HG02884 (cell line): ENCODE data around the gene DSG4.
"Not testable (repeated sequence)": the region's sequence is repeated elsewhere in the genome, so short reads cannot be mapped to it uniquely, and the experiment has no call there.

Experiments
- ATAC-seq: cut with Tn5 transposase; IDR thresholded peaks from one replicate; pipeline ENCODE4 v1.9.1; 2021; ENCODE audit warnings: mild to moderate bottlenecking, moderate library complexity; ENCODE audit not compliant: unreplicated experiment

Gene DSG4, protein sequence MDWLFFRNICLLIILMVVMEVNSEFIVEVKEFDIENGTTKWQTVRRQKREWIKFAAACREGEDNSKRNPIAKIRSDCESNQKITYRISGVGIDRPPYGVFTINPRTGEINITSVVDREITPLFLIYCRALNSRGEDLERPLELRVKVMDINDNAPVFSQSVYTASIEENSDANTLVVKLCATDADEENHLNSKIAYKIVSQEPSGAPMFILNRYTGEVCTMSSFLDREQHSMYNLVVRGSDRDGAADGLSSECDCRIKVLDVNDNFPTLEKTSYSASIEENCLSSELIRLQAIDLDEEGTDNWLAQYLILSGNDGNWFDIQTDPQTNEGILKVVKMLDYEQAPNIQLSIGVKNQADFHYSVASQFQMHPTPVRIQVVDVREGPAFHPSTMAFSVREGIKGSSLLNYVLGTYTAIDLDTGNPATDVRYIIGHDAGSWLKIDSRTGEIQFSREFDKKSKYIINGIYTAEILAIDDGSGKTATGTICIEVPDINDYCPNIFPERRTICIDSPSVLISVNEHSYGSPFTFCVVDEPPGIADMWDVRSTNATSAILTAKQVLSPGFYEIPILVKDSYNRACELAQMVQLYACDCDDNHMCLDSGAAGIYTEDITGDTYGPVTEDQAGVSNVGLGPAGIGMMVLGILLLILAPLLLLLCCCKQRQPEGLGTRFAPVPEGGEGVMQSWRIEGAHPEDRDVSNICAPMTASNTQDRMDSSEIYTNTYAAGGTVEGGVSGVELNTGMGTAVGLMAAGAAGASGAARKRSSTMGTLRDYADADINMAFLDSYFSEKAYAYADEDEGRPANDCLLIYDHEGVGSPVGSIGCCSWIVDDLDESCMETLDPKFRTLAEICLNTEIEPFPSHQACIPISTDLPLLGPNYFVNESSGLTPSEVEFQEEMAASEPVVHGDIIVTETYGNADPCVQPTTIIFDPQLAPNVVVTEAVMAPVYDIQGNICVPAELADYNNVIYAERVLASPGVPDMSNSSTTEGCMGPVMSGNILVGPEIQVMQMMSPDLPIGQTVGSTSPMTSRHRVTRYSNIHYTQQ

GRCh38 chr18:31376477-31376876 is at the start of gene DSG4:
Gene DSG4 (plus strand): TSS chr18:31376777. CDS start chr18:31376912, 135 bp downstream.
- ATAC-seq: no peak

GRCh38 chr18:31329787-31330438 is 46.7 kb upstream of the DSG4 start:
- no peak for ATAC-seq

DNA sequence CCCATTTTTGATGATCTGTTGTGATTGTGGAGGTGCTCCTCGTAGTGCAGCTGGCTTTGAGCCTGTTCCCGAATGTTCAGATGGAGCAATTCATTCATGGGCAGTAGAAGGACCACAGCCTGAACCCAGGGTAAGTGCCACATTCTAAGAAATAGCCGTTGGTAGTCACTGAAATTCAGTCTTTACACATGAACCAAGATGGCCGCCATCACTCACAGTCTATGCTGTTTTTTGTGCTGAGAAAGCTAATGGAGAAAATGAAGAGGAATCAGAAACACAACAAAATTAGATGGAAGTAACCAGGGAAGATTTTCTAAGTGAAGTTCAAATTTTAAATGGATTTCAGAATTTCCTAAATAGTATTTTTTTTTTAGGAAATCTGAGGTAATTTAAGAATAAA is 33.1 kb upstream of the DSG4 start:
- no peak for ATAC-seq

- not testable (repeated sequence) for ATAC-seq
Measured at GRCh38 chr18:31353336-31353735, 23.2 kb upstream of the DSG4 start.

DNA sequence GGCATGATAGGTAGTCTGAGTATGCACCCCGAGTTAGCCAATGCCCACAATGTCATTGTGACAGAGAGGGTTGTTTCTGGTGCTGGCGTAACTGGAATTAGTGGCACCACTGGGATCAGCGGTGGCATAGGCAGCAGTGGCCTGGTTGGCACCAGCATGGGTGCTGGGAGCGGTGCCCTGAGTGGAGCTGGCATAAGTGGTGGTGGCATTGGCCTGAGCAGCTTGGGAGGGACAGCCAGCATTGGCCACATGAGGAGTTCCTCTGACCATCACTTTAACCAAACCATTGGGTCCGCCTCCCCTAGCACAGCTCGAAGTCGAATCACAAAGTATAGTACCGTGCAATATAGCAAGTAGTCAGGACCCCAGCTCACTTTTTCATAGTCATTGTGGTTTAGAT is 21.6 kb upstream of the DSG4 start:
- no peak for ATAC-seq

- ATAC-seq: no peak
Measured at GRCh38 chr18:31356025-31356424, 20.6 kb upstream of the DSG4 start.

- no peak for ATAC-seq
Measured at GRCh38 chr18:31364190-31364589, 12.4 kb upstream of the DSG4 start.

DNA sequence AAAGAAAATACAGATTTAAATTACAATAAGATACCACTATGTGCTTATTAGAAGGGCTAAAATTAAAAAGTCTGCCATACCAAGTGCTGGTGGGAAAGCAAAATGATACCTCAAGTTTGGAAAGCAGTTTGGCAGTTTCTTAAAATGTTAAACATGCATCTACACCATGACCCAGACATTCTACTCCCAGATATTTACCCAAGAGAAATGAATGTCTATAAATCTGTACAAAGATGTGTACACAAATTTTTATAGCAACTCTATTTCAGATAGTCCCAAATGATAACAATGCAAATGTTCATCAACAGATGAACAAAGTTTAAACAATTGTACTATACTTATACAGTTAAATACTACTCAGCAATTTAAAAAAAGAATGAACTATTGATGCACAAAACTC is 7.1 kb upstream of the DSG4 start:
- no peak for ATAC-seq

GRCh38 chr18:31371989-31372388 is 4.6 kb upstream of the DSG4 start:
- ATAC-seq: no peak

GRCh38 chr18:31373641-31374040 is 2.9 kb upstream of the DSG4 start:
- ATAC-seq: no peak

- ATAC-seq: no peak
Measured at GRCh38 chr18:31380912-31381311, 4.3 kb downstream of the DSG4 start.

DNA sequence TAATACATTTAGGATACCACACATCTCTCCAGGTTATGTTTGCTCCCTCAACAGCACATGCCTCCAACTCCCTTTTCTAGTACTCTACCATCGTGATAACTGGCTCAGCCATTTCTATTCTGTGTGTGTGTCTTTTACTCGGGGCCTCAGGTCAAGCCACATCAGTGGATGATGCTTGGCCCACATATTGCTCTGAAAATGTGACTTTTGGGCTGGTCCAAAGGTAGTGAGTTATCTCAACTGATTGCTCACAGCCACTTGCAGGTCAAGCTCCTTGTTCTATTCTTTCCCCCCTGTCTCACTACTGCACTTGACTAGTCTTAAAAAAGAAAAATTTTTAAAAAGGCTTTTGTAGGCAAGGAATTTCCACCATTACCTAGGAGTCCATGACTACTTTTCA is 5.5 kb downstream of the DSG4 start:
- ATAC-seq: no peak

GRCh38 chr18:31386741-31387140 is 10.2 kb downstream of the DSG4 start:
- ATAC-seq: no peak

GRCh38 chr18:31393286-31393685 is 16.7 kb downstream of the DSG4 start:
- ATAC-seq: no peak

- no peak for ATAC-seq
Measured at GRCh38 chr18:31396796-31397612, 20.4 kb downstream of the DSG4 start.

DNA sequence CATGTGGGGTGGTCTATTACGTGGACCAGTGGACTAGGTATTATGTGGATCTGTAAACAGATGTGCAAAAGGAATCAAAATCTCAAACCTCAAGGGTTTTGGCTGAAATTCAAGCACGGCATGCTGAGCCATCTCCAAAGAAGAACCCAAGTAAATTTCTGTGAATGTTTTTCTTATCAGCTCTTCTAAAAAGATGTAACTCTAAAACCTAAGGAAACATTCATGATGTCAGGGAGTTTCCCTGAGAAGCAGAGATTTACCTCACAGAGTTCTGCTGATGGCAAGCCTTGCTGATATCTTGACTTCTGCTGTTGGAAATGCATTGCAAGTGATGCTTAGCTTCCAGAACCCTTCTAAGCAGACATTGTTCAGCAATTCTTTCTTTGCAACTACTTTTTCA is 21.6 kb downstream of the DSG4 start:
- ATAC-seq: no peak

- ATAC-seq: no peak
Measured at GRCh38 chr18:31399306-31400032, 22.9 kb downstream of the DSG4 start.

GRCh38 chr18:31401156-31402025 is 24.8 kb downstream of the DSG4 start:
- ATAC-seq: no peak

- ATAC-seq: no peak
Measured at GRCh38 chr18:31402026-31402373, 25.4 kb downstream of the DSG4 start.
